ENCODE results near the gene LARP1.

- TF ChIP-seq CTCF (IDR thresholded peaks at IDR 0.05; ENCODE audit: low read depth, low read length, poor library complexity, severe bottlenecking) (no peak), EZH2phosphoT487 (IDR thresholded peaks at IDR 0.05; ENCODE audit: borderline replicate concordance, low read length) (no peak)
These were observed 28.7 kb downstream of the LARP1 start for GRCh38 chr5:154783774-154784460.
